Stomach (tissue), 9 donors: ENCODE results near the gene TSC22D1. TPM values are rescaled to one million over a fixed set of nuclear protein-coding genes. Genes with fewer than 3 reads are reported as not detected.

Experiments
- DNase-seq, 2 donors: peaks; one replicate each; pipeline versions ENCODE4 v3.0.0 to v3.0.0-alpha.2; 2013 to 2019
- H3K27ac ChIP-seq, 5 donors: fragments of 200-600 bp in 4 of 5; sonication (generic) in 4 of 5; one replicate each; pipeline ENCODE4 v1.5.1; 2013 to 2019; ENCODE audit warnings: mild to moderate bottlenecking in 1 of 5, moderate library complexity in 1 of 5
- H3K27me3 ChIP-seq, 3 donors: fragments of 200-600 bp; sonication (generic); one replicate each; pipeline ENCODE4 v1.5.1; 2017 to 2019; ENCODE audit warnings: mixed run types in 1 of 3
- H3K36me3 ChIP-seq, 4 donors: fragments of 200-600 bp; sonication (generic); 1 replicate in 3 of 4; 2 replicates in 1 of 4; pipeline ENCODE4 v1.5.1; 2016 to 2019
- H3K4me1 ChIP-seq, 4 donors: fragments of 200-600 bp; sonication (generic); one replicate each; pipeline ENCODE4 v1.5.1; 2016 to 2019
- H3K4me3 ChIP-seq, 4 donors: fragments of 200-600 bp; sonication (generic) in 3 of 4; one replicate each; pipeline ENCODE4 v1.5.1; 2016 to 2019; ENCODE audit warnings: mild to moderate bottlenecking in 1 of 4
- H3K9me3 ChIP-seq, 4 donors: fragments of 200-600 bp; sonication (generic); one replicate each; pipeline ENCODE4 v1.5.1; 2016 to 2019
- CTCF ChIP-seq, 7 experiments: fragments of 450-650 bp in 4 of 7; fragments of 200-600 bp in 3 of 7; sonication (generic) in 3 of 7; IDR thresholded peaks; one replicate each; pipeline ENCODE4 v1.5.1; 2016 to 2019; ENCODE audit warnings: antibody characterized with exemption in 7 of 7, control low read depth in 2 of 7, mild to moderate bottlenecking in 1 of 7
- EP300 ChIP-seq: sonication (generic); formaldehyde crosslinking; IDR thresholded peaks from one replicate; pipeline ENCODE4 v1.6.1; 2017; ENCODE audit warnings: antibody characterized with exemption
- POLR2A ChIP-seq, 4 donors: fragments of 450-650 bp; IDR thresholded peaks; one replicate each; pipeline ENCODE4 v1.6.1; 2016; ENCODE audit warnings: antibody characterized with exemption in 4 of 4, control low read depth in 2 of 4, mild to moderate bottlenecking in 1 of 4, moderate library complexity in 1 of 4
- POLR2AphosphoS5 ChIP-seq, 3 donors: sonication (generic); formaldehyde crosslinking; IDR thresholded peaks; one replicate each; pipeline ENCODE4 v1.6.1; 2016; ENCODE audit warnings: antibody characterized with exemption in 3 of 3
- WGBS, 5 donors: extraction: QIAGEN DNeasy Blood & Tissue Kit in 3 of 5; methylation state at CpG; one replicate each; pipeline versions ENCODE4 v1.1.5 to v1.1.7; 2013 to 2018; 5-methylcytosine and 5-hydroxymethylcytosine counted together
- intact Hi-C: fragments of 100-400 bp; cut with DNase I; formaldehyde crosslinking; loops from one replicate; pipeline ENCODE4 v1.15.1; 2023; ENCODE audit warnings: low total_unique reads
- polyA plus RNA-seq, 3 donors: library from polyadenylated mRNA; stranded (reverse); fragments of 200-250 nt; gene quantifications; one replicate each; pipeline ENCODE4 v1.2.3, GENCODE V29; 2013
- total RNA-seq, 5 donors: library from RNA; depleted of rRNA; stranded (reverse); fragments of >200 nt; gene quantifications; one replicate each; pipeline versions ENCODE4 v1.1.0 to v1.2.3, GENCODE V29; 2014 to 2016
- donor health status: healthy with polysubstance abuse.
- donor health status: Bipolar disorder and iron deficiency.
- donor health status: healthy.

The TSC22D1 gene
- total and polyA plus RNA-seq, 8 donors = 26.1 to 195 (median 111) TPM

- Histone ChIP-seq H3K4me1 (peaks cover 5 to 32% (median 24%) of the 10 kb centered on the region in 4 donors), H3K27ac (peak overlapping the region; percentile 77 to 84 (median 81)), H3K27me3 (no peaks in the 10 kb centered on the region), H3K4me3 (peak overlapping the region; percentile 16 to 37 (median 22)), H3K9me3 (no peaks in the 10 kb centered on the region), H3K36me3 (no peaks in the 10 kb centered on the region)
- peak; percentile 50 to 72 for DNase-seq
- intact Hi-C loops = no loop called here
- WGBS, 5 donors = 26 to 62% (median 51%) methylated on average over 15 of the region's 15 CpGs
- TF ChIP-seq POLR2AphosphoS5 (IDR thresholded peaks at IDR 0.05) (peak in 2 of 3 donors; percentile 57 to 65), CTCF (IDR thresholded peaks at IDR 0.05) (peak in 1 of 7 experiments; percentile 11), POLR2A (IDR thresholded peaks at IDR 0.05) (peak in 1 of 4 donors; percentile 32), EP300 (no peak)
Measured at GRCh38 chr13:44404261-44405132, 171.6 kb downstream of the TSC22D1 start.

GRCh38 chr13:44403461-44404056 is 172.6 kb downstream of the TSC22D1 start:
- peaks cover 5 to 32% (median 24%) of the 10 kb centered on the region in 4 donors for H3K4me1 ChIP-seq
- TF ChIP-seq POLR2A (IDR thresholded peaks at IDR 0.05) (no peak), POLR2AphosphoS5 (IDR thresholded peaks at IDR 0.05) (no peak), CTCF (IDR thresholded peaks at IDR 0.05) (no peak), EP300 (no peak)
- 35 to 62% (median 49%) methylated on average over 11 of the region's 11 CpGs for WGBS, 5 donors
- peak overlapping the region in 1 of 4 donors; percentile 18 for H3K4me3 ChIP-seq
- H3K9me3 ChIP-seq = no peaks in the 10 kb centered on the region
- H3K36me3 ChIP-seq = no peaks in the 10 kb centered on the region
- intact Hi-C loops = no loop called here
- DNase-seq = peak; percentile 77 to 82
- peak overlapping the region; percentile 63 to 83 (median 78) for H3K27ac ChIP-seq
- H3K27me3 ChIP-seq = no peaks in the 10 kb centered on the region

GRCh38 chr13:44402899-44403445 is 173.2 kb downstream of the TSC22D1 start:
- no peaks in the 10 kb centered on the region for H3K36me3 ChIP-seq
- peak overlapping the region in 1 of 4 donors; percentile 18 for H3K4me3 ChIP-seq
- no peaks in the 10 kb centered on the region for H3K9me3 ChIP-seq
- intact Hi-C loops = no loop called here
- DNase-seq = peak in 1 of 2 donors; percentile 52
- TF ChIP-seq POLR2AphosphoS5 (IDR thresholded peaks at IDR 0.05) (no peak), POLR2A (IDR thresholded peaks at IDR 0.05) (no peak), CTCF (IDR thresholded peaks at IDR 0.05) (no peak), EP300 (no peak)
- H3K27me3 ChIP-seq = no peaks in the 10 kb centered on the region
- peak overlapping the region; percentile 22 to 83 (median 78) for H3K27ac ChIP-seq
- WGBS, 5 donors = 29 to 54% (median 45%) methylated on average over 13 of the region's 13 CpGs
- H3K4me1 ChIP-seq = peaks cover 5 to 33% (median 24%) of the 10 kb centered on the region in 4 donors

GRCh38 chr13:44401577-44401976 is 174.6 kb downstream of the TSC22D1 start:
- H3K27me3 ChIP-seq = no peaks in the 10 kb centered on the region
- H3K36me3 ChIP-seq = no peaks in the 10 kb centered on the region
- intact Hi-C loops = no loop called here
- no peak for DNase-seq
- 52 to 89% (median 66%) methylated on average over 2 of the region's 2 CpGs for WGBS, 5 donors
- no peak overlapping the region for H3K27ac ChIP-seq
- H3K4me3 ChIP-seq = no peak overlapping the region
- H3K9me3 ChIP-seq = no peaks in the 10 kb centered on the region
- peaks cover 9 to 47% (median 30%) of the 10 kb centered on the region in 4 donors for H3K4me1 ChIP-seq
- TF ChIP-seq POLR2AphosphoS5 (IDR thresholded peaks at IDR 0.05) (no peak), EP300 (no peak), POLR2A (IDR thresholded peaks at IDR 0.05) (no peak), CTCF (IDR thresholded peaks at IDR 0.05) (no peak)
